DOHH2 (cell line): ENCODE data around the gene ADGRA1.

ENCODE experiments used
- H3F3A ChIP-seq: fragments of 200-600 bp; sonication (generic), shearing (Covaris generic); 2 replicates; pipeline ENCODE4 v1.6.0; 2016; ENCODE audit warnings: antibody characterized with exemption, mild to moderate bottlenecking; ENCODE audit not compliant: control insufficient read depth, insufficient read depth
- H3K27ac ChIP-seq: fragments of 200-600 bp; sonication (generic); 2 replicates; pipeline ENCODE4 v1.5.1; 2014; ENCODE audit warnings: low read depth, mild to moderate bottlenecking, low read length, moderate library complexity
- H3K27me3 ChIP-seq: fragments of 200-600 bp; sonication (generic); 2 replicates; pipeline ENCODE4 v1.6.1; 2014; ENCODE audit warnings: mild to moderate bottlenecking, low read length, mixed read lengths; ENCODE audit not compliant: control insufficient read depth
- H3K36me3 ChIP-seq: fragments of 200-600 bp; sonication (generic); 2 replicates; pipeline ENCODE4 v1.6.1; 2014; ENCODE audit warnings: mild to moderate bottlenecking, low read length, moderate library complexity, mixed read lengths; ENCODE audit not compliant: control insufficient read depth
- H3K4me1 ChIP-seq: fragments of 200-600 bp; sonication (generic); 2 replicates; pipeline ENCODE4 v1.6.1; 2014; ENCODE audit warnings: mild to moderate bottlenecking, low read length, mixed read lengths; ENCODE audit not compliant: control insufficient read depth
- H3K4me2 ChIP-seq: fragments of 200-600 bp; sonication (generic); 2 replicates; pipeline ENCODE4 v1.6.0; 2014; ENCODE audit warnings: mild to moderate bottlenecking, low read length, moderate library complexity
- H3K4me3 ChIP-seq: fragments of 200-600 bp; sonication (generic); 2 replicates; pipeline ENCODE4 v1.5.1; 2014; ENCODE audit warnings: mild to moderate bottlenecking, low read length, mixed read lengths
- H3K79me2 ChIP-seq: fragments of 200-600 bp; sonication (generic); 2 replicates; pipeline ENCODE4 v1.6.1; 2014; ENCODE audit warnings: mild to moderate bottlenecking, low read length, mixed read lengths; ENCODE audit not compliant: control insufficient read depth
- H3K9me2 ChIP-seq: fragments of 200-600 bp; sonication (generic); replicated peaks from 2 replicates; pipeline ENCODE4 v1.6.1; 2014; ENCODE audit warnings: mild to moderate bottlenecking, low read length, mixed read lengths; ENCODE audit not compliant: control insufficient read depth
- H3K9me3 ChIP-seq: fragments of 200-600 bp; sonication (generic); 2 replicates; pipeline ENCODE4 v1.6.1; 2014; ENCODE audit warnings: antibody characterized with exemption, low read length, mixed read lengths; ENCODE audit not compliant: control insufficient read depth, insufficient read depth
- H4K20me1 ChIP-seq: fragments of 200-600 bp; sonication (generic); 2 replicates; pipeline ENCODE4 v1.6.0; 2014; ENCODE audit warnings: low read depth, mild to moderate bottlenecking, antibody characterized with exemption, low read length, moderate library complexity; ENCODE audit not compliant: control insufficient read depth, insufficient read depth
- CTCF ChIP-seq: fragments of 200-600 bp; sonication (generic); IDR thresholded peaks from one replicate; pipeline ENCODE4 v1.5.1; 2014; ENCODE audit warnings: antibody characterized with exemption, mild to moderate bottlenecking, low read depth, low read length; ENCODE audit not compliant: poor library complexity, severe bottlenecking
- EZH2phosphoT487 ChIP-seq: fragments of 200-600 bp; sonication (generic); IDR thresholded peaks from 2 replicates; pipeline ENCODE4 v1.6.1; 2017; ENCODE audit warnings: borderline replicate concordance, mild to moderate bottlenecking, antibody characterized with exemption, low read length, moderate library complexity, mixed read lengths

Gene ADGRA1

GRCh38 chr10:133132473-133133291, 45.0 kb downstream of the ADGRA1 start:
- no peak overlapping the region for H3K4me2 ChIP-seq
- H4K20me1 ChIP-seq = no peaks in the 10 kb centered on the region
- TF ChIP-seq CTCF (no peak), EZH2phosphoT487 (no peak)

DNA sequence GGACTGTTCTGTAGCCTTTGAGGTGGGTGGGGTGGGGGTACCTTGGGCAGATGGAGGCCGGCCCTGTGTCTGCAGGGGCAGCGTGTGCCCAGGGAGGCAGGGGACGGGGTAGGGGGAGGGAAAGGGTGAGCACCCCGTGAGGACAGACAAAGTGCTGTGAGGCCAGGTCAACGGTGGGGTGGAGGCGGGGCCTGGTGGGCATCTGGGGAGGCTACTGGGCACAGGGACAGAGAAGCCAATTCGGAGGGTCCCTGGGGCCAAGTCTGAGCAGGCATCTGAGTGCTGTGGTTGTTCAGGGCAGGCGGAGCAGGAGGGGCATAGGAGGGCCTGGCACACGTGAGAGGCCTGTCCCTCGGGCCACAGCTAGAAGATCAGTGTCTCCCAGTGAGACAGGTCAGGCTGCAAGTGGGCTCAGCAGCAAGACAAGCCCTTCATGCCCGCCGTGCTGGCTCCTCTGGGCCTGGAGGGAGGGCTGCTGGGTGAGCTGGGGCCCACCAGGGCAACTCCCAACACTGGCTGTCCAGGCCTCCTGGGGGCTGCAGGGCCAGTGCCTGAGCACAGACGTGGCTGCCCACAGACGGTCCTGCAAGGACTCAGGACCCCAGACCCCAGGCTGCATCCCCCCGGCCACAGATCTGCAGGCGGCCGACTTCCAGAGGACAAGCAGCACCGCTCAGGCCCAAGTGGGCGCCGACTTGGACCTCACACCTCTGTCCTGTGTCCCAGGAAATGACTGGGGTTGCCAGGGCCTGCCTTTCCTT, 45.9 kb downstream of the ADGRA1 start:
- no peaks in the 10 kb centered on the region for H3F3A ChIP-seq
- no peak overlapping the region for H3K27ac ChIP-seq
- H3K36me3 ChIP-seq = no peaks in the 10 kb centered on the region
- TF ChIP-seq CTCF (no peak), EZH2phosphoT487 (no peak)
- no peaks in the 10 kb centered on the region for H3K4me1 ChIP-seq
- H3K4me2 ChIP-seq = no peak overlapping the region
- no peaks in the 10 kb centered on the region for H4K20me1 ChIP-seq
- H3K9me3 ChIP-seq = peaks cover 5% of the 10 kb centered on the region; the same call in 1 of the 2 replicates
- no peaks in the 10 kb centered on the region for H3K9me2 ChIP-seq
- no peak overlapping the region for H3K4me3 ChIP-seq
- no peaks in the 10 kb centered on the region for H3K79me2 ChIP-seq
- H3K27me3 ChIP-seq = no peaks in the 10 kb centered on the region

More at GRCh38 chr10:133132473-133133291, 45.0 kb downstream of the ADGRA1 start:
- Histone ChIP-seq H3K27ac (no peak overlapping the region), H3K9me3 (peaks cover 12% of the 10 kb centered on the region; the same call in 1 of the 2 replicates), H3K79me2 (no peaks in the 10 kb centered on the region), H3K9me2 (no peaks in the 10 kb centered on the region), H3F3A (no peaks in the 10 kb centered on the region), H3K27me3 (no peaks in the 10 kb centered on the region), H3K36me3 (no peaks in the 10 kb centered on the region), H3K4me1 (no peaks in the 10 kb centered on the region), H3K4me3 (no peak overlapping the region)

DNA sequence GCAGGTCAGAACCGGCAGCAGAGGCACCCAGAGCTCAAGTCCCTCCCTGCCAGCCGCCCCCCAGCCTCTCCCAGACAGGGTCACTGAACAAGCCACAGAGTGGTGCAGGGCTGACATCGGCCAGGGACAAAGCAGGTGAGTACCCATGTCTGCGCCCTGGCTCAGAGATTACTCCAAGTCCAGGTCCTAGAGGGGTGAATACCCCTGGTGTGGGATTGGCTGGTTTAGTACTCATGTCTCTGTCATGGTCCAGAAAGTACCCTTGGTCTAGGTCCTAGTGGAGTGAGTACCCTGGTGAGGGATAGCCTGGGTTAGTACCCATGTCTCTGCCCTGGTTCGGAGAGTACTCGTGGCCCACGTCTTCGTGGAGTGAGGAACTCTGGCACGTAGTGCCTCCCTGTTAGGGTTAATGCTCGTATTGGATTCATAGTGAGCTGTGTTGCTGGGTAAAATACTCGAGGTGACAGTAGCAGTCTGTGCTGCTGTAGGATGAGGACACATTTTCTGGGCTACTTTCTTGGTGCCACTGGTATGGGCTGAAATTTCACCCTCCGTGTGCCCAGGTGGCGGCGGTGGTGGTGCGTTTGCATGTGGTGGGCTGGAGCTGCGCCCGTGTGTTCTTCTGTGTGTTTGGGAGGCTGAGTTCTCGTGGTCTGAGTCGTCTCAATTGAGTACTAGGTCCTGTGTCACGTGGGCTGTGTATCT, 46.8 kb downstream of the ADGRA1 start:
- TF ChIP-seq EZH2phosphoT487 (no peak), CTCF (no peak)
- H4K20me1 ChIP-seq = no peaks in the 10 kb centered on the region
- no peak overlapping the region for H3K4me2 ChIP-seq
- no peak overlapping the region for H3K27ac ChIP-seq
- no peaks in the 10 kb centered on the region for H3K9me2 ChIP-seq
- no peaks in the 10 kb centered on the region for H3K36me3 ChIP-seq
- no peaks in the 10 kb centered on the region for H3K27me3 ChIP-seq
- H3K4me1 ChIP-seq = no peaks in the 10 kb centered on the region
- H3K79me2 ChIP-seq = no peaks in the 10 kb centered on the region
- no peaks in the 10 kb centered on the region for H3K9me3 ChIP-seq
- H3F3A ChIP-seq = no peaks in the 10 kb centered on the region
- H3K4me3 ChIP-seq = no peak overlapping the region
